Chondrocyte (in vitro differentiated cells): ENCODE measurements around the gene STON2. TPM values are rescaled to one million over a fixed set of nuclear protein-coding genes. Genes with fewer than 3 reads are reported as not detected.

Experiments
- DNase-seq: peaks from one replicate; pipeline ENCODE4 v3.0.0; 2021; ENCODE audit warnings: mixed read lengths, low spot score
- H3K27ac Mint-ChIP-seq: one replicate; pipeline ENCODE4 v1.8.0; 2021; ENCODE audit warnings: mild to moderate bottlenecking, moderate library complexity, mixed read lengths; ENCODE audit not compliant: unreplicated experiment
- H3K27me3 Mint-ChIP-seq: 2 replicates; pipeline ENCODE4 v1.8.0; 2021; ENCODE audit warnings: low read depth, mixed read lengths
- H3K36me3 Mint-ChIP-seq: 2 replicates; pipeline ENCODE4 v1.8.0; 2021; ENCODE audit warnings: low read depth, mixed read lengths
- H3K4me1 Mint-ChIP-seq: 2 replicates; pipeline ENCODE4 v1.8.0; 2021; ENCODE audit warnings: low read depth, mild to moderate bottlenecking, mixed read lengths
- H3K4me3 Mint-ChIP-seq: one replicate; pipeline ENCODE4 v1.8.0; 2021; ENCODE audit warnings: mild to moderate bottlenecking, moderate library complexity, mixed read lengths; ENCODE audit not compliant: unreplicated experiment
- H3K9me3 Mint-ChIP-seq: 2 replicates; pipeline ENCODE4 v1.8.0; 2021; ENCODE audit warnings: low read depth, mixed read lengths
- CTCF ChIP-seq: fragments of 200-600 bp; sonication (generic); IDR thresholded peaks from 2 replicates; pipeline ENCODE4 v1.5.0; 2021; ENCODE audit warnings: antibody characterized with exemption, mild to moderate bottlenecking, moderate library complexity
- total RNA-seq: library from RNA; stranded (reverse); gene quantifications from 3 replicates; pipeline ENCODE4 v1.2.1, GENCODE V29; 2021

The STON2 gene
- total RNA-seq, 1 donor from 2014 or later: not detected

GRCh38 chr14:81305743-81306142 lies 94.4 kb downstream of the STON2 start:
- no peak for TF ChIP-seq CTCF
- no peak for DNase-seq
- Mint-ChIP-seq H3K27ac (no peak overlapping the region), H3K9me3 (no peaks in the 10 kb centered on the region), H3K27me3 (no peaks in the 10 kb centered on the region), H3K4me3 (no peak overlapping the region), H3K36me3 (no peaks in the 10 kb centered on the region), H3K4me1 (no peaks in the 10 kb centered on the region)

GRCh38 chr14:81305065-81305464 lies 95.1 kb downstream of the STON2 start:
- no peak for DNase-seq
- no peak overlapping the region for H3K4me3 Mint-ChIP-seq
- TF ChIP-seq CTCF: no peak
- H3K27ac Mint-ChIP-seq: no peak overlapping the region
- no peaks in the 10 kb centered on the region for H3K9me3 Mint-ChIP-seq
- H3K4me1 Mint-ChIP-seq: no peaks in the 10 kb centered on the region
- no peaks in the 10 kb centered on the region for H3K36me3 Mint-ChIP-seq
- H3K27me3 Mint-ChIP-seq: no peaks in the 10 kb centered on the region

- H3K9me3 Mint-ChIP-seq: no peaks in the 10 kb centered on the region
- DNase-seq: no peak
- H3K4me3 Mint-ChIP-seq: no peak overlapping the region
- no peaks in the 10 kb centered on the region for H3K27me3 Mint-ChIP-seq
- TF ChIP-seq CTCF: no peak
- H3K36me3 Mint-ChIP-seq: no peaks in the 10 kb centered on the region
- no peak overlapping the region for H3K27ac Mint-ChIP-seq
- no peaks in the 10 kb centered on the region for H3K4me1 Mint-ChIP-seq
These were observed 96.7 kb downstream of the STON2 start for GRCh38 chr14:81303258-81303935.

- Mint-ChIP-seq H3K4me3 (no peak overlapping the region), H3K9me3 (no peaks in the 10 kb centered on the region), H3K36me3 (no peaks in the 10 kb centered on the region), H3K27ac (no peak overlapping the region), H3K27me3 (no peaks in the 10 kb centered on the region), H3K4me1 (no peaks in the 10 kb centered on the region)
- DNase-seq: no peak
- no peak for TF ChIP-seq CTCF
These were observed 97.5 kb downstream of the STON2 start for GRCh38 chr14:81302638-81303037.

- no peak for TF ChIP-seq CTCF
- H3K9me3 Mint-ChIP-seq: no peaks in the 10 kb centered on the region
- no peak overlapping the region for H3K4me3 Mint-ChIP-seq
These were observed 98.3 kb downstream of the STON2 start for GRCh38 chr14:81301813-81302212.

More at GRCh38 chr14:81301813-81302212, 98.3 kb downstream of the STON2 start:
- no peak for DNase-seq
- no peaks in the 10 kb centered on the region for H3K27me3 Mint-ChIP-seq
- H3K27ac Mint-ChIP-seq: no peak overlapping the region
- H3K4me1 Mint-ChIP-seq: no peaks in the 10 kb centered on the region
- no peaks in the 10 kb centered on the region for H3K36me3 Mint-ChIP-seq
